Measurements from ENCODE around the gene MTOR. TPM values are rescaled to one million over a fixed set of nuclear protein-coding genes. Genes with fewer than 3 reads are reported as not detected.

The MTOR gene
- total and polyA plus RNA-seq, 2 donors (not counting 3 experiments of a cell fraction or from before 2014, with no cell fraction given): 33.5 to 50.4 TPM

DNA sequence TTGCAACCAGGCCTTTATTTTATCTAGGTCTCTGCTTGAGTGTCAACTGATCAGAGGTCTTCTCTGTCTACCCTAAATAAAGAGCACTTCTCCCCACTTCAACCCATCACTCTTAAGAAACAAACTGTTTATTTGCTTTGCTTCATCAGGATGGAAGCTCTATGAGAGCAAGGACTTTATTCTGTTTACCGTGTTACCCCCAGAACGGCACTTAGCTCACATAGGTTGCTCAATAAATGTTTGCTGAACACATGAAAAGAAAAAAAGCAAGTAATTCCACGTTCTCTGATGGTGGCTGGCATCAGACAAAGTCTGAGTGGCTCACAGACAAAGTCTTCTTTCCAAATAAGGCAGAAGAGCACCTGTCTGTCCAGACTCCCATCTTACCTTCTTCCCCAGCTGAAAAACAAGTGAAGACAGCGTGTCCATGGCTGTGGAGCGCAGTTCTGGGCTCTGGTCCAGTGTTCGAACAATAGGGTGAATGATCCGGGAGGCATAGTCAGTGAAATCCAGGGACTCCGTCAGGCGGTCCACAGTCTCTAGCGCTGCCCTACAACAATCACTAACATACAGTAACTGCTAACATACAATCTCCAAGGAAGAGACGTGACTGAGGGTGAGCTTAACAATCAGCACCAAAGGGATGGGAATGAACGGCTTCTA is 50.3 kb downstream of the MTOR start:
- H3K4me1 ChIP-seq (ENCODE audit: control insufficient read depth, extremely low read depth, insufficient read depth, low read length): no peaks in the 10 kb centered on the region
- intact Hi-C loops (cut with micrococcal nuclease) (no loop called here), dilution Hi-C loops (cut with MboI; ENCODE audit: extremely low pct_ligation_motif_present, low sequenced_read_pairs) (no loop called here)
- POLR2A ChIA-PET: no interaction called here
- no peaks in the 10 kb centered on the region for H3K27me3 ChIP-seq (ENCODE audit: control insufficient read depth in 2 of 2, insufficient read depth in 2 of 2, low read length in 2 of 2)
- no peak overlapping the region for H3K9ac ChIP-seq (replicated peaks; ENCODE audit: extremely low read depth, insufficient read depth, low read length)
- CTCF ChIA-PET: interaction anchor here (0.7 kb wide), 1 partner anchor 175 kb away, joined by 3 read pairs; no protein-coding TSS in a partner anchor
- no peaks in the 10 kb centered on the region for H3K79me2 ChIP-seq (ENCODE audit: control insufficient read depth, insufficient read depth, low read length)
- FAIRE-seq: no peak
- no peaks in the 10 kb centered on the region for H3K9me3 ChIP-seq (replicated peaks; ENCODE audit: control insufficient read depth, insufficient read depth, low read length)
- H2AFZ ChIP-seq (ENCODE audit: low read depth, low read length): no peak overlapping the region
- H3K36me3 ChIP-seq (ENCODE audit: control insufficient read depth in 2 of 2, extremely low read depth in 1 of 2, insufficient read depth in 2 of 2, low read length in 2 of 2): peaks cover 33 to 40% of the 10 kb centered on the region in 2 experiments
- H3K4me3 ChIP-seq (replicated peaks in 1 of 3; ENCODE audit: insufficient read depth in 1 of 3, low read depth in 1 of 3, low read length in 3 of 3): no peak overlapping the region
- H3K9me1 ChIP-seq (replicated peaks; ENCODE audit: control insufficient read depth, extremely low read depth, insufficient read depth, low read length): no peaks in the 10 kb centered on the region
- no peak for DNase-seq (ENCODE audit: low read depth, low spot score)
- H3K4me2 ChIP-seq (ENCODE audit: insufficient read depth, low read length): no peak overlapping the region
- no peak overlapping the region for H3K27ac ChIP-seq (ENCODE audit: insufficient read depth, low read depth, low read length)
- TF ChIP-seq POLR2A (IDR thresholded peaks at IDR 0.05; ENCODE audit: low read depth, low read length) (no peak), GATA2 (IDR thresholded peaks at IDR 0.05; ENCODE audit: insufficient read depth, insufficient read length, low read depth, low read length) (no peak), MYC (IDR thresholded peaks at IDR 0.05; ENCODE audit: low read depth, low read length) (no peak), EZH2 (IDR thresholded peaks at IDR 0.05; ENCODE audit: borderline replicate concordance, low read depth, low read length, severe bottlenecking) (no peak), POLR2AphosphoS5 (IDR thresholded peaks at IDR 0.05; ENCODE audit: insufficient read depth, low read depth, low read length) (no peak), JUN (IDR thresholded peaks at IDR 0.05; ENCODE audit: borderline replicate concordance, insufficient read depth, insufficient read length, low read depth) (no peak), FOS (IDR thresholded peaks at IDR 0.05; ENCODE audit: borderline replicate concordance, insufficient read depth, low read length) (no peak)
- TF ChIP-seq, protein P1, sequence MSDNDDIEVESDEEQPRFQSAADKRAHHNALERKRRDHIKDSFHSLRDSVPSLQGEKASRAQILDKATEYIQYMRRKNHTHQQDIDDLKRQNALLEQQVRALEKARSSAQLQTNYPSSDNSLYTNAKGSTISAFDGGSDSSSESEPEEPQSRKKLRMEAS (IDR thresholded peaks at IDR 0.05; ENCODE audit: insufficient read depth, insufficient read length): no peak
- TF ChIP-seq, protein P2, sequence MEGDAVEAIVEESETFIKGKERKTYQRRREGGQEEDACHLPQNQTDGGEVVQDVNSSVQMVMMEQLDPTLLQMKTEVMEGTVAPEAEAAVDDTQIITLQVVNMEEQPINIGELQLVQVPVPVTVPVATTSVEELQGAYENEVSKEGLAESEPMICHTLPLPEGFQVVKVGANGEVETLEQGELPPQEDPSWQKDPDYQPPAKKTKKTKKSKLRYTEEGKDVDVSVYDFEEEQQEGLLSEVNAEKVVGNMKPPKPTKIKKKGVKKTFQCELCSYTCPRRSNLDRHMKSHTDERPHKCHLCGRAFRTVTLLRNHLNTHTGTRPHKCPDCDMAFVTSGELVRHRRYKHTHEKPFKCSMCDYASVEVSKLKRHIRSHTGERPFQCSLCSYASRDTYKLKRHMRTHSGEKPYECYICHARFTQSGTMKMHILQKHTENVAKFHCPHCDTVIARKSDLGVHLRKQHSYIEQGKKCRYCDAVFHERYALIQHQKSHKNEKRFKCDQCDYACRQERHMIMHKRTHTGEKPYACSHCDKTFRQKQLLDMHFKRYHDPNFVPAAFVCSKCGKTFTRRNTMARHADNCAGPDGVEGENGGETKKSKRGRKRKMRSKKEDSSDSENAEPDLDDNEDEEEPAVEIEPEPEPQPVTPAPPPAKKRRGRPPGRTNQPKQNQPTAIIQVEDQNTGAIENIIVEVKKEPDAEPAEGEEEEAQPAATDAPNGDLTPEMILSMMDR (IDR thresholded peaks at IDR 0.05; ENCODE audit: extremely low read depth in 1 of 2, insufficient read depth in 1 of 2, low read depth in 1 of 2, low read length in 2 of 2): no peak
- H4K20me1 ChIP-seq (replicated peaks; ENCODE audit: control insufficient read depth, extremely low read depth, insufficient read depth, low read length): no peaks in the 10 kb centered on the region
- BruUV-seq (replicated peaks): no TSS peak

Measured in endothelial cell of umbilical vein (primary cell).